Neural crest cell (in vitro differentiated cells): ENCODE results near the gene DDX5. TPM values are rescaled to one million over a fixed set of nuclear protein-coding genes. Genes with fewer than 3 reads are reported as not detected.

Experiments
- DNase-seq: peaks from one replicate; pipeline ENCODE4 v3.0.0; 2021; ENCODE audit warnings: low read depth, mixed read lengths, low spot score
- H3K27ac Mint-ChIP-seq: one replicate; pipeline ENCODE4 v1.8.0; 2021; ENCODE audit warnings: mild to moderate bottlenecking, mixed read lengths; ENCODE audit not compliant: unreplicated experiment
- H3K27me3 Mint-ChIP-seq: 2 replicates; pipeline ENCODE4 v1.8.0; 2021; ENCODE audit warnings: low read depth, mild to moderate bottlenecking, mixed read lengths
- H3K36me3 Mint-ChIP-seq: 2 replicates; pipeline ENCODE4 v1.8.0; 2021; ENCODE audit warnings: low read depth, mild to moderate bottlenecking, mixed read lengths
- H3K4me1 Mint-ChIP-seq: 2 replicates; pipeline ENCODE4 v1.8.0; 2021; ENCODE audit warnings: mixed read lengths
- H3K4me3 Mint-ChIP-seq: one replicate; pipeline ENCODE4 v1.8.0; 2021; ENCODE audit warnings: mild to moderate bottlenecking, mixed read lengths
- H3K9me3 Mint-ChIP-seq: 2 replicates; pipeline ENCODE4 v1.8.0; 2021; ENCODE audit warnings: mixed read lengths
- CTCF ChIP-seq: fragments of 200-600 bp; sonication (generic); conservative IDR thresholded peaks from 2 replicates; pipeline ENCODE4 v1.5.0; 2021; ENCODE audit warnings: antibody characterized with exemption, mild to moderate bottlenecking
- total RNA-seq: library from RNA; stranded (reverse); gene quantifications from 2 replicates; pipeline ENCODE4 v1.2.1, GENCODE V29; 2021

Gene DDX5
- total RNA-seq, 1 donor from 2014 or later = 905 TPM

GRCh38 chr17:64536913-64537312, 30.8 kb upstream of the DDX5 start:
- no peaks in the 10 kb centered on the region for H3K9me3 Mint-ChIP-seq

GRCh38 chr17:64535357-64535756, 29.3 kb upstream of the DDX5 start:
- no peak for TF ChIP-seq CTCF
- Mint-ChIP-seq H3K36me3 (peaks cover 19% of the 10 kb centered on the region), H3K9me3 (no peaks in the 10 kb centered on the region), H3K4me1 (no peaks in the 10 kb centered on the region), H3K27ac (no peak overlapping the region), H3K27me3 (no peaks in the 10 kb centered on the region), H3K4me3 (no peak overlapping the region)
- no peak for DNase-seq

More at GRCh38 chr17:64536913-64537312, 30.8 kb upstream of the DDX5 start:
- H3K27ac Mint-ChIP-seq = no peak overlapping the region
- no peak for TF ChIP-seq CTCF
- H3K36me3 Mint-ChIP-seq = peaks cover 18% of the 10 kb centered on the region
- H3K4me1 Mint-ChIP-seq = no peaks in the 10 kb centered on the region
- DNase-seq = no peak
- H3K27me3 Mint-ChIP-seq = no peaks in the 10 kb centered on the region
- H3K4me3 Mint-ChIP-seq = no peak overlapping the region

- Mint-ChIP-seq H3K27me3 (no peaks in the 10 kb centered on the region), H3K9me3 (no peaks in the 10 kb centered on the region), H3K4me3 (no peak overlapping the region), H3K36me3 (peaks cover 21% of the 10 kb centered on the region), H3K4me1 (no peaks in the 10 kb centered on the region), H3K27ac (no peak overlapping the region)
- no peak for DNase-seq
- no peak for TF ChIP-seq CTCF
These were observed 28.1 kb upstream of the DDX5 start for GRCh38 chr17:64534187-64534586.

- no peak for DNase-seq
- TF ChIP-seq CTCF = no peak
- H3K4me3 Mint-ChIP-seq = no peak overlapping the region
- H3K4me1 Mint-ChIP-seq = no peaks in the 10 kb centered on the region
- no peaks in the 10 kb centered on the region for H3K27me3 Mint-ChIP-seq
- H3K27ac Mint-ChIP-seq = peak overlapping the region; percentile 36
- H3K36me3 Mint-ChIP-seq = peaks cover 23% of the 10 kb centered on the region
- no peaks in the 10 kb centered on the region for H3K9me3 Mint-ChIP-seq
These were observed 27.7 kb upstream of the DDX5 start for GRCh38 chr17:64533784-64534183.

GRCh38 chr17:64532409-64532808, 26.3 kb upstream of the DDX5 start:
- peaks cover 23% of the 10 kb centered on the region for H3K36me3 Mint-ChIP-seq
- no peak for DNase-seq
- TF ChIP-seq CTCF = no peak
- no peak overlapping the region for H3K27ac Mint-ChIP-seq
- no peaks in the 10 kb centered on the region for H3K4me1 Mint-ChIP-seq
- no peak overlapping the region for H3K4me3 Mint-ChIP-seq
- no peaks in the 10 kb centered on the region for H3K27me3 Mint-ChIP-seq
- H3K9me3 Mint-ChIP-seq = no peaks in the 10 kb centered on the region

GRCh38 chr17:64531955-64532371, 25.9 kb upstream of the DDX5 start:
- H3K27me3 Mint-ChIP-seq = no peaks in the 10 kb centered on the region
- no peak overlapping the region for H3K4me3 Mint-ChIP-seq
- no peak for TF ChIP-seq CTCF
- H3K4me1 Mint-ChIP-seq = no peaks in the 10 kb centered on the region
- H3K9me3 Mint-ChIP-seq = no peaks in the 10 kb centered on the region
- no peak for DNase-seq
- peaks cover 25% of the 10 kb centered on the region for H3K36me3 Mint-ChIP-seq
- no peak overlapping the region for H3K27ac Mint-ChIP-seq
